H1 (cell line): ENCODE measurements around the gene GNLY. TPM values are rescaled to one million over a fixed set of nuclear protein-coding genes. Genes with fewer than 3 reads are reported as not detected.

Source experiments
- CHD7 ChIP-seq: fragments of 300-600 bp; sonication (generic); IDR thresholded peaks from 2 replicates; pipeline ENCODE4 v1.7.1; 2012; ENCODE audit warnings: low read length, moderate library complexity, mild to moderate bottlenecking, inconsistent platforms; ENCODE audit not compliant: insufficient replicate concordance
- CTCF ChIP-seq, 3 experiments: IDR thresholded peaks; 1 replicate in 2 of 3; 2 replicates in 1 of 3; pipeline versions ENCODE4 v1.5.1 to v1.6.1; 2011; ENCODE audit warnings: low read length in 3 of 3, mild to moderate bottlenecking in 3 of 3, inconsistent platforms in 2 of 3, low read depth in 1 of 3, moderate library complexity in 1 of 3; ENCODE audit not compliant: insufficient read depth in 1 of 3; ENCODE audit errors: control extremely low read depth in 1 of 3
- EGR1 ChIP-seq: IDR thresholded peaks from 2 replicates; pipeline ENCODE4 v1.6.1; 2011; ENCODE audit warnings: low read depth, low read length, borderline replicate concordance
- FOSL1 ChIP-seq: IDR thresholded peaks from 2 replicates; pipeline ENCODE4 v1.6.1; 2011; ENCODE audit warnings: mild to moderate bottlenecking, low read depth, low read length, moderate library complexity; ENCODE audit not compliant: insufficient read depth
- NRF1 ChIP-seq: IDR thresholded peaks from 2 replicates; pipeline ENCODE4 v1.6.1; 2011; ENCODE audit warnings: mild to moderate bottlenecking, low read depth, low read length, improper control_type of control experiment
- POLR2AphosphoS5 ChIP-seq: IDR thresholded peaks from 2 replicates; pipeline ENCODE4 v1.6.1; 2011; ENCODE audit warnings: low read depth, low read length
- RAD21 ChIP-seq, 2 experiments: IDR thresholded peaks in 1 of 2; conservative IDR thresholded peaks in 1 of 2; 2 replicates each; pipeline ENCODE4 v1.6.1; 2011; ENCODE audit warnings: low read depth in 2 of 2, low read length in 2 of 2, improper control_type of control experiment in 1 of 2, inconsistent platforms in 1 of 2, mild to moderate bottlenecking in 1 of 2, moderate library complexity in 1 of 2
- SP4 ChIP-seq: IDR thresholded peaks from 2 replicates; pipeline ENCODE4 v1.6.1; 2012; ENCODE audit warnings: low read length, inconsistent platforms
- polyA plus RNA-seq, 7 experiments: library from polyadenylated mRNA; depleted of rRNA in 3 of 7; stranded (reverse) in 5 of 7; unstranded in 2 of 7; fragments of >200 nt in 5 of 7; fragments of 200-250 nt in 2 of 7; gene quantifications; 1 replicate in 5 of 7; 2 replicates in 1 of 7; 4 replicates in 1 of 7; pipeline versions ENCODE4 v1.2.1 to v1.2.3, GENCODE V29; 2011 to 2013; ENCODE audit warnings: missing spikeins in 2 of 7, mixed read lengths in 2 of 7
- total RNA-seq: library from RNA; stranded (reverse); fragmentation: NEBNext Ultra II Directional; extraction: Animal tissue kit (Norgen Biotek cat#: 25700); gene quantifications from 2 replicates; pipeline ENCODE4 v1.2.1, GENCODE V29; 2021

The GNLY gene
- total and polyA plus RNA-seq, 2 of the 8 experiments (the other 6 are each of a cell fraction or from before 2014, with no cell fraction given): 0.03 TPM; not detected in 1

- no peak for TF ChIP-seq CHD7
- TF ChIP-seq SP4: no peak
- TF ChIP-seq FOSL1: no peak
- no peak for TF ChIP-seq RAD21 (IDR thresholded peaks at IDR 0.05 in 1 of 2, conservative IDR thresholded peaks at IDR 0.05 in 1 of 2; ENCODE audit: low read depth in 2 of 2, low read length in 2 of 2)
- no peak for TF ChIP-seq NRF1
- no peak for TF ChIP-seq POLR2AphosphoS5
- no peak for TF ChIP-seq EGR1
- no peak for TF ChIP-seq CTCF (IDR thresholded peaks at IDR 0.05; ENCODE audit: control extremely low read depth in 1 of 3, insufficient read depth in 1 of 3, low read depth in 1 of 3, low read length in 3 of 3)
These were observed 52.3 kb downstream of the GNLY start (continued) for GRCh38 chr2:85746321-85747004.
